ENCODE data around the gene CACNG1.
"Not testable (repeated sequence)": the region's sequence is repeated elsewhere in the genome, so short reads cannot be mapped to it uniquely, and the experiment has no call there.

CACNG1 gene

DNA sequence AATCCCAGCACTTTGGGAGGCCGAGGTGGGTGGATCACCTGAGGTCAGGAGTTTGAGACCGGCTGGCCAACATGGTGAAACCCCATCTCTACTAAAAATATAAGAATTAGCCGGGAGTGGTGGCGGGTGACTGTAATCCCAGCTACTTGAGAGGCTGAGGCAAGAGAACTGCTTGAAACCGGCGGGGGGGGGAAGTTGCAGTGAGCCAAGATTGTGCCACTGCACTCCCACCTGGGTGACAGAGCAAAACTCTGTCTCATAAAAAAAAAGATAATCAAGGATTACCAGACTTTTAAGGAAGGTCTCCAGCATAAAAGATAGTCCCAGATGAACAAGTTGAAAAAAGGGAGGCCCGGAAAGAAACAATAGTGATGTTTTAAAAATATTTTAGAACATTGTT lies 48.4 kb downstream of the CACNG1 start:
- not testable (repeated sequence) for H3K27ac Mint-ChIP-seq; H3K9me3 Mint-ChIP-seq; H3K4me3 Mint-ChIP-seq; ATAC-seq (replicated peaks); H3K27me3 Mint-ChIP-seq; DNase-seq
- Mint-ChIP-seq H3K36me3 (peaks cover 17 to 43% of the 10 kb centered on the region in 2 donors), H3K4me1 (peaks cover 8 to 12% of the 10 kb centered on the region in 2 donors)

DNA sequence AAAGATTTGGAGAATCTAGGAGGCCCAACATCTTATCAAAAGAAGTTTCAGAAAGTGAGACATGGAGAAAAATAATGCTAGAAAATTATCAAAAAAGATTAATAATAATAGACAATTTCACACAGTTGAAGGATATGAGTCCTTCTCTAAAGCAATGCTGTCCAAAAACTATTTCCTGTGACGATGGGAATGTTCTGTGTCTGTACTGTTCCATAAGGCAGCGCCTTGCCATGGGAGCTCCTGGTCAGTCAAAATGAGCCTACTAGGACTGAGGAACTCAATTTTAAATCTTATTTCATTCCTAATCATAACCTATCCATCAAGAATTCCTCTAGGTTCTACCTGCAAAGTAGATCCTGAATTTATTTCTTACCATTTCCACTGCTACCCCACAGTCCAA lies 49.0 kb downstream of the CACNG1 start:
- H3K4me1 Mint-ChIP-seq, result peaks cover 9 to 12% of the 10 kb centered on the region in 2 donors

DNA sequence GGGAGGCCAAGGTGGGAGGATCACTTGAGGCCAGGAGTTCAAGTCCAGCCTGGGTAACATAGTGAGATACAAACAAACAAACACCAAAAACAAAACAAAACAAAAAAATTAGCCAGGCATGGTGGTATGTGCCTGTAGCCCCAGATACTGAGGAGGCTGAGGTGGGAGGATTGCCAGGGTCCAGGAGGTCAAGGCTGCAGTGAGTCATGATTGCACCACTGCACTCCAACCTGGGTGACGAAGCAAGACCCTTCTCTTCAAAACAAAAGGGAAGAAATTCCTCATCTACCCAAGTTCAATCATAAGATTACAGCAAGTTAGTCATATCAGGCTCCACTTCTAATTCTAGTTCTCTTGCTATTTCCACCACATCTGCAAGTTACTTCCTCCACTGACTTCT lies 50.9 kb downstream of the CACNG1 start:
- H3K27ac Mint-ChIP-seq; H3K9me3 Mint-ChIP-seq; DNase-seq; H3K27me3 Mint-ChIP-seq; H3K4me3 Mint-ChIP-seq; ATAC-seq (replicated peaks): not testable (repeated sequence)
- H3K36me3 Mint-ChIP-seq, result peaks cover 13 to 39% of the 10 kb centered on the region in 2 donors
- peaks cover 9 to 17% of the 10 kb centered on the region in 2 donors for H3K4me1 Mint-ChIP-seq

More for the DNA sequence above, 49.0 kb downstream of the CACNG1 start:
- no peak for ATAC-seq (replicated peaks)
- Mint-ChIP-seq H3K9me3 (no peaks in the 10 kb centered on the region), H3K27me3 (no peaks in the 10 kb centered on the region), H3K36me3 (peaks cover 17 to 44% of the 10 kb centered on the region in 2 donors), H3K4me3 (no peak overlapping the region), H3K27ac (no peak overlapping the region)
- no peak for DNase-seq

DNA sequence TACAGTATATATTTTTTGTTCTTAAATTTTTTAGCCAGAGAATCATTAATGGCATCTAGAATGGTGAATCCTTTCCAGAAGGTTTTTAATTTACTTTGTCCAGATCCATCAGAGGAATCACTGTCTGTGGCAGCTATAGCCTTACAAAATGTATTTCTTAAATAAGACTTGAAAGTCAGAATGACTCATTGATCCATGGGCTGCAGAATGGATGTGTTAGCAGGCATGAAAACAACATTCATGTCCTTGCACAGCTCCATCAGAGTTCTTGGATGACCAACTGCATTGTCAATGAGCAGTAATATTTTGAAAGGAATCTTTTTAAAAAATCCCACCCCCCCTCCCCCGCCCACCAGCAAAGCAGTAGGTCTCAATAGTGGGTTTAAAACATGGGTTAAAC lies 51.4 kb downstream of the CACNG1 start:
- DNase-seq (no peak), ATAC-seq (replicated peaks) (no peak)
- Mint-ChIP-seq H3K27me3 (no peaks in the 10 kb centered on the region), H3K27ac (no peak overlapping the region), H3K9me3 (no peaks in the 10 kb centered on the region), H3K4me3 (no peak overlapping the region), H3K4me1 (peaks cover 9 to 17% of the 10 kb centered on the region in 2 donors), H3K36me3 (peaks cover 16 to 40% of the 10 kb centered on the region in 2 donors)

DNA sequence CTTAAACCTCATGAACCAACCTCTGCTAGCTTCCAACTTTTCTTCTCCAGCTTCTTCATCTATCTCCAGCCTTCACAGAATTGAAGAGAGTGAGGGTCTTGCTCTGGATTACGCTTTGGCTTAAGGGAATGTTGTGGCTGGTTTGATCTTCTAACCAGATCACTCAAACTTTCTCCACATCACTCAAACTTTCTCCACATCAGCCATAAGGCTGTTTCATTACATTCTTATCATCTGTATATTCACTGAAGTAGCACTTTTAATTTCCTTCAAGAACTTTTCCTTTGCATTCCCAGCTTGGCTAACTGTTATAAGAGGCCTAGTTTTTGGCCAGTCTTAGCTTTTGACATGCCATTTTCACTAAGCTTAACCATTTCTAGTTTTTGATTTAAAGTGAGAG lies 52.3 kb downstream of the CACNG1 start:
- no peak overlapping the region for H3K4me3 Mint-ChIP-seq
- DNase-seq (no peak), ATAC-seq (replicated peaks) (no peak)
- H3K27me3 Mint-ChIP-seq, result no peaks in the 10 kb centered on the region
- no peak overlapping the region for H3K27ac Mint-ChIP-seq
- H3K36me3 Mint-ChIP-seq, result peaks cover 18 to 44% of the 10 kb centered on the region in 2 donors
- peaks cover 9 to 22% of the 10 kb centered on the region in 2 donors for H3K4me1 Mint-ChIP-seq
- H3K9me3 Mint-ChIP-seq, result no peaks in the 10 kb centered on the region

DNA sequence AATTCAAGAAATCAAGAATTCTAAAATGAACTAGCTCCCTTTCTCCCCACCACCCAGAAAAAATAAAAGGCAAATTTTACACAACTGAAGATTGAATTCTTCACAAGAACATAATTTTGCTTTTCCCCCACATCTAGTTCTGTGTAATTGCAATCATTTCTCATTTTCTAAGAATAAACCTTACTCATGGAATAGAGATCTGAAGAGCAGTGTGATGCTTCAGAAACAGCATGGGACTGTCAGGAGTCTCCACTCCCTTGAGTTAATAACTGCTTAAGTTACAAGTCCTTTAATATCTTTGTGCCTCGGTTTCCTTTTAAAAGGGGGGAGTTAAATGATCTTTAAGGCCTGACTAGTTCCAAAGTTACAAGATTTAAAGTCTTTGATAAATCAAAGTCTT lies 53.7 kb downstream of the CACNG1 start:
- no peaks in the 10 kb centered on the region for H3K9me3 Mint-ChIP-seq
- no peak for DNase-seq
- H3K27me3 Mint-ChIP-seq, result no peaks in the 10 kb centered on the region
- peaks cover 9 to 28% of the 10 kb centered on the region in 2 donors for H3K4me1 Mint-ChIP-seq
- peaks cover 18 to 48% of the 10 kb centered on the region in 2 donors for H3K36me3 Mint-ChIP-seq
- H3K4me3 Mint-ChIP-seq, result no peak overlapping the region
- H3K27ac Mint-ChIP-seq, result no peak overlapping the region
- ATAC-seq (replicated peaks), result no peak

DNA sequence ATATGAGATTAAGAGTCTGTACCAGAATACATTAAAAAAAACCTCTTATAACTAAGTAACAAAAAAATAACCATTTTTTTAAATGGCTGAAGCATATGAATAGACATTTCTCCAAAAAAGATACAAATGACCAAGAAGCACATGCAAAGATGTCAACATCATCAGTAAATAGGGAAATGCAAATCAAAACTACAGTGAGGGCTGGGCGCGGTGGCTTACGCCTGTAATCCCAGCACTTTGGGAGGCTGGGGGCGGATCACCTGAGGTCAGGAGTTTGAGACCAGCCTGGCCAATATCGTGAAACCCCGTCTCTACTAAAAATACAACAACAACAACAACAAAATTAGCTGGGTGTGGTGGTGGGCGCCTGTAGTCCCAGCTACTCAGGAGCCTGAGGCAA lies 60.3 kb downstream of the CACNG1 start:
- H3K4me1 Mint-ChIP-seq, result peaks cover 3 to 20% of the 10 kb centered on the region in 2 donors
- not testable (repeated sequence) for DNase-seq; ATAC-seq (replicated peaks); H3K9me3 Mint-ChIP-seq; H3K4me3 Mint-ChIP-seq; H3K27ac Mint-ChIP-seq; H3K27me3 Mint-ChIP-seq
- H3K36me3 Mint-ChIP-seq, result peaks cover 42 to 58% of the 10 kb centered on the region in 2 donors

DNA sequence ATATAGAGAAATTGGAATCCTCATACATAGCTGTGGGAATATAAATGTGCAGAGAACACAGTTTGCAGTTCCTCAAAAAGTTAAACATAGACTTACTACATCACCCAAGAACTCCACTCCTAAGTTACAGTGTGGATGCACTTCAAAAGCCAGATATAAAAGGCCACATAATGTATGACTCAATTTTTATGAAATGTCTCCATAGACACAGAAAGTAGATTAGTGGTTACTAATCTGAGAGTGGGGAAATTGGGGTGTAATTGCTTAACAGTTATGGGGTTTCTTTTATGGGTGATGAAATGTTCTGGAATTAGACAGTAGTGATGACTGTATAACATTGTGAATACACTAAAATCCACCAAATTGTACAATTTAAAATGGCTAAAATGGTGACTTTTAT lies 60.9 kb downstream of the CACNG1 start:
- Mint-ChIP-seq H3K27me3 (no peaks in the 10 kb centered on the region), H3K36me3 (peaks cover 42 to 57% of the 10 kb centered on the region in 2 donors), H3K27ac (no peak overlapping the region), H3K9me3 (no peaks in the 10 kb centered on the region), H3K4me3 (no peak overlapping the region), H3K4me1 (peaks cover 3 to 20% of the 10 kb centered on the region in 2 donors)
- no peak for ATAC-seq (replicated peaks)
- DNase-seq, result no peak
